ENCODE data around the gene RPP25L.

RPP25L gene

GRCh38 chr9:34573599-34574325 lies 38.1 kb downstream of the RPP25L start:
- peaks cover 21% of the 10 kb centered on the region for H3K27me3 Mint-ChIP-seq
- no peaks in the 10 kb centered on the region for H3K9me3 Mint-ChIP-seq

GRCh38 chr9:34572628-34573027 lies 39.3 kb downstream of the RPP25L start:
- H3K4me3 Mint-ChIP-seq: no peak overlapping the region
- H3K27ac Mint-ChIP-seq: no peak overlapping the region
- peaks cover 20% of the 10 kb centered on the region for H3K27me3 Mint-ChIP-seq
- H3K36me3 Mint-ChIP-seq: no peaks in the 10 kb centered on the region
- H3K4me1 Mint-ChIP-seq: peaks cover 6% of the 10 kb centered on the region
- no peaks in the 10 kb centered on the region for H3K9me3 Mint-ChIP-seq

More at GRCh38 chr9:34573599-34574325, 38.1 kb downstream of the RPP25L start:
- Mint-ChIP-seq H3K4me3 (no peak overlapping the region), H3K36me3 (no peaks in the 10 kb centered on the region), H3K27ac (no peak overlapping the region), H3K4me1 (peaks cover 10% of the 10 kb centered on the region)

GRCh38 chr9:34572092-34572491 lies 39.8 kb downstream of the RPP25L start:
- no peaks in the 10 kb centered on the region for H3K9me3 Mint-ChIP-seq
- H3K27me3 Mint-ChIP-seq: peaks cover 16% of the 10 kb centered on the region
- H3K36me3 Mint-ChIP-seq: no peaks in the 10 kb centered on the region
- H3K27ac Mint-ChIP-seq: no peak overlapping the region
- peaks cover under 1% of the 10 kb centered on the region for H3K4me1 Mint-ChIP-seq
- H3K4me3 Mint-ChIP-seq: no peak overlapping the region

- H3K36me3 Mint-ChIP-seq: no peaks in the 10 kb centered on the region
- no peaks in the 10 kb centered on the region for H3K9me3 Mint-ChIP-seq
- no peaks in the 10 kb centered on the region for H3K4me1 Mint-ChIP-seq
- H3K27ac Mint-ChIP-seq: no peak overlapping the region
- H3K27me3 Mint-ChIP-seq: peaks cover 14% of the 10 kb centered on the region
- no peak overlapping the region for H3K4me3 Mint-ChIP-seq
Observed at GRCh38 chr9:34571481-34571810, 40.5 kb downstream of the RPP25L start.

- no peaks in the 10 kb centered on the region for H3K9me3 Mint-ChIP-seq
- H3K36me3 Mint-ChIP-seq: no peaks in the 10 kb centered on the region
- peaks cover 9% of the 10 kb centered on the region for H3K27me3 Mint-ChIP-seq
- H3K4me3 Mint-ChIP-seq: no peak overlapping the region
- H3K27ac Mint-ChIP-seq: no peak overlapping the region
- no peaks in the 10 kb centered on the region for H3K4me1 Mint-ChIP-seq
Observed at GRCh38 chr9:34570809-34571480, 41.0 kb downstream of the RPP25L start.

- no peaks in the 10 kb centered on the region for H3K36me3 Mint-ChIP-seq
- H3K27me3 Mint-ChIP-seq: peaks cover 6% of the 10 kb centered on the region
- no peaks in the 10 kb centered on the region for H3K9me3 Mint-ChIP-seq
- no peak overlapping the region for H3K4me3 Mint-ChIP-seq
- H3K27ac Mint-ChIP-seq: no peak overlapping the region
- no peaks in the 10 kb centered on the region for H3K4me1 Mint-ChIP-seq
Observed at GRCh38 chr9:34570376-34570775, 41.5 kb downstream of the RPP25L start.

- no peak overlapping the region for H3K27ac Mint-ChIP-seq
- H3K27me3 Mint-ChIP-seq: peaks cover 5% of the 10 kb centered on the region
- no peaks in the 10 kb centered on the region for H3K9me3 Mint-ChIP-seq
- no peak overlapping the region for H3K4me3 Mint-ChIP-seq
- H3K36me3 Mint-ChIP-seq: no peaks in the 10 kb centered on the region
- no peaks in the 10 kb centered on the region for H3K4me1 Mint-ChIP-seq
Observed at GRCh38 chr9:34568774-34569173, 43.1 kb downstream of the RPP25L start.

- Mint-ChIP-seq H3K4me3 (no peak overlapping the region), H3K27ac (no peak overlapping the region), H3K9me3 (no peaks in the 10 kb centered on the region), H3K36me3 (no peaks in the 10 kb centered on the region), H3K4me1 (no peaks in the 10 kb centered on the region), H3K27me3 (peaks cover 5% of the 10 kb centered on the region)
Observed at GRCh38 chr9:34568133-34568532, 43.8 kb downstream of the RPP25L start.

GRCh38 chr9:34566972-34567371 lies 44.9 kb downstream of the RPP25L start:
- Mint-ChIP-seq H3K9me3 (no peaks in the 10 kb centered on the region), H3K4me1 (no peaks in the 10 kb centered on the region), H3K4me3 (no peak overlapping the region), H3K27me3 (peaks cover 5% of the 10 kb centered on the region), H3K36me3 (no peaks in the 10 kb centered on the region), H3K27ac (no peak overlapping the region)

GRCh38 chr9:34566322-34566721 lies 45.6 kb downstream of the RPP25L start:
- Mint-ChIP-seq H3K4me3 (no peak overlapping the region), H3K4me1 (no peaks in the 10 kb centered on the region), H3K27ac (no peak overlapping the region), H3K9me3 (no peaks in the 10 kb centered on the region), H3K36me3 (no peaks in the 10 kb centered on the region), H3K27me3 (peaks cover 5% of the 10 kb centered on the region)

- H3K27ac Mint-ChIP-seq: no peak overlapping the region
- no peaks in the 10 kb centered on the region for H3K36me3 Mint-ChIP-seq
- H3K4me1 Mint-ChIP-seq: no peaks in the 10 kb centered on the region
- no peaks in the 10 kb centered on the region for H3K9me3 Mint-ChIP-seq
- H3K27me3 Mint-ChIP-seq: peaks cover 5% of the 10 kb centered on the region
- no peak overlapping the region for H3K4me3 Mint-ChIP-seq
Observed at GRCh38 chr9:34565856-34566255, 46.0 kb downstream of the RPP25L start.

- peaks cover 9% of the 10 kb centered on the region for H3K27me3 Mint-ChIP-seq
- H3K27ac Mint-ChIP-seq: no peak overlapping the region
Observed at GRCh38 chr9:34564617-34565016, 47.3 kb downstream of the RPP25L start.

GRCh38 chr9:34563262-34563661 lies 48.6 kb downstream of the RPP25L start:
- peaks cover 11% of the 10 kb centered on the region for H3K27me3 Mint-ChIP-seq

More at GRCh38 chr9:34564617-34565016, 47.3 kb downstream of the RPP25L start:
- Mint-ChIP-seq H3K4me3 (no peak overlapping the region), H3K4me1 (no peaks in the 10 kb centered on the region), H3K36me3 (no peaks in the 10 kb centered on the region), H3K9me3 (no peaks in the 10 kb centered on the region)

GRCh38 chr9:34562135-34562745 lies 49.7 kb downstream of the RPP25L start:
- Mint-ChIP-seq H3K4me3 (no peak overlapping the region), H3K27me3 (peaks cover 14% of the 10 kb centered on the region), H3K27ac (no peak overlapping the region), H3K36me3 (no peaks in the 10 kb centered on the region), H3K9me3 (no peaks in the 10 kb centered on the region), H3K4me1 (no peaks in the 10 kb centered on the region)

More at GRCh38 chr9:34563262-34563661, 48.6 kb downstream of the RPP25L start:
- H3K4me3 Mint-ChIP-seq: no peak overlapping the region
- H3K4me1 Mint-ChIP-seq: no peaks in the 10 kb centered on the region
- H3K9me3 Mint-ChIP-seq: no peaks in the 10 kb centered on the region
- no peaks in the 10 kb centered on the region for H3K36me3 Mint-ChIP-seq
- no peak overlapping the region for H3K27ac Mint-ChIP-seq

GRCh38 chr9:34560599-34561214 lies 51.2 kb downstream of the RPP25L start:
- H3K4me3 Mint-ChIP-seq: no peak overlapping the region
- no peaks in the 10 kb centered on the region for H3K4me1 Mint-ChIP-seq
- H3K27ac Mint-ChIP-seq: no peak overlapping the region
- peaks cover 16% of the 10 kb centered on the region for H3K27me3 Mint-ChIP-seq
- no peaks in the 10 kb centered on the region for H3K9me3 Mint-ChIP-seq
- H3K36me3 Mint-ChIP-seq: no peaks in the 10 kb centered on the region
